ENCODE measurements around the gene PPL.

Gene PPL

DNA sequence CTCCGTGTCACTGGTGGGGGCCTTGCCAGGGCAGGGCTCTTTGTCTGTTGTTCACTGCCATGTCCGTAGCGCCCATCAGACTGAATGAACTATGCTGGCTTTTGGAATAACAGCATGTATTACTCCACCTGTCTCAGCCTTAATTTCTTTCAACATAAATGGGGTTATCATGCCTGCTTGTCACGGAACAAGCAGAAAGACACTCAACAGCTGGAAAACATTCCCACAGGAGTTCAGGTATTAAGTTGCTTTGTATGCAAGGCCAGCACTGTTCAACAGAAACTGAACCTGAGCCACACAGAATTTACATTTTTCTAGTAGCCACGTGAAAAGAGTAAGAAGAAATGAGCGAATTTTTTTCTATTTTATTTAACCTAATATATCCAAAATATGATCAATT, 13.1 kb downstream of the PPL start:
- FAIRE-seq (no peak), DNase-seq (ENCODE audit: insufficient read length, low spot score) (no peak)
- TF ChIP-seq, protein P1, sequence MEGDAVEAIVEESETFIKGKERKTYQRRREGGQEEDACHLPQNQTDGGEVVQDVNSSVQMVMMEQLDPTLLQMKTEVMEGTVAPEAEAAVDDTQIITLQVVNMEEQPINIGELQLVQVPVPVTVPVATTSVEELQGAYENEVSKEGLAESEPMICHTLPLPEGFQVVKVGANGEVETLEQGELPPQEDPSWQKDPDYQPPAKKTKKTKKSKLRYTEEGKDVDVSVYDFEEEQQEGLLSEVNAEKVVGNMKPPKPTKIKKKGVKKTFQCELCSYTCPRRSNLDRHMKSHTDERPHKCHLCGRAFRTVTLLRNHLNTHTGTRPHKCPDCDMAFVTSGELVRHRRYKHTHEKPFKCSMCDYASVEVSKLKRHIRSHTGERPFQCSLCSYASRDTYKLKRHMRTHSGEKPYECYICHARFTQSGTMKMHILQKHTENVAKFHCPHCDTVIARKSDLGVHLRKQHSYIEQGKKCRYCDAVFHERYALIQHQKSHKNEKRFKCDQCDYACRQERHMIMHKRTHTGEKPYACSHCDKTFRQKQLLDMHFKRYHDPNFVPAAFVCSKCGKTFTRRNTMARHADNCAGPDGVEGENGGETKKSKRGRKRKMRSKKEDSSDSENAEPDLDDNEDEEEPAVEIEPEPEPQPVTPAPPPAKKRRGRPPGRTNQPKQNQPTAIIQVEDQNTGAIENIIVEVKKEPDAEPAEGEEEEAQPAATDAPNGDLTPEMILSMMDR (IDR thresholded peaks at IDR 0.05; ENCODE audit: insufficient read depth, missing control alignments) = no peak

DNA sequence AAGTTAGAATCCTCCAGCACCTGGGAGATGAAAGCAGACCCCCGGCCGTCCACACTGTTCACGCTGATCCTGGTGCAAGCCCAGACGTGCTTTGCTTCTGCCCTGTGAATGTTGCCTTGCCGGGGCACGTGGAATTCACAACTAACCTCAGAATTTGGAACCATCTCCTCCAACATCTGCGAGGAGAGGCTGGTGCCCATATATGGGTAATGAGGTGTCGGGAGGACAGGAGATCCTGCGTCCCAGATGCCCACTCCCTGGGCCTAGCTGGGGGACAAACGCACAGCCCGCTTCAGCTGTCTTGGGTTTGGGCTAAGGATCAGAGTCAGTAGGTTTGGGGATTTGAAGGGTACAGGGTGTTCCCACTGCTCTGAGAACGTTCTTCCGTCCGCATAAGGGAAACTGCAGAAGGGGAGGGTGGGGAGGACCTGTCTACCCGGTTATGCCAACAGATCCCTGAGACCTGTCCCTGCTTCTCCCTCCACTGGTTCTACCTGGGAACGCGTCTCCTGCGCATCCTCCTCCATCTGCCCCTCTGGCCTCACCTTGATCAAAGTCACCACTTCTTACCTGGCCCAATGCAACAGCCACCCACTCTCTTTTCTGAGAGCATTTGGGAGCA, 14.1 kb downstream of the PPL start:
- no peak for FAIRE-seq
- no peak for DNase-seq (ENCODE audit: insufficient read length, low spot score)
- TF ChIP-seq, protein P1 (IDR thresholded peaks at IDR 0.05; ENCODE audit: insufficient read depth, missing control alignments) = no peak

DNA sequence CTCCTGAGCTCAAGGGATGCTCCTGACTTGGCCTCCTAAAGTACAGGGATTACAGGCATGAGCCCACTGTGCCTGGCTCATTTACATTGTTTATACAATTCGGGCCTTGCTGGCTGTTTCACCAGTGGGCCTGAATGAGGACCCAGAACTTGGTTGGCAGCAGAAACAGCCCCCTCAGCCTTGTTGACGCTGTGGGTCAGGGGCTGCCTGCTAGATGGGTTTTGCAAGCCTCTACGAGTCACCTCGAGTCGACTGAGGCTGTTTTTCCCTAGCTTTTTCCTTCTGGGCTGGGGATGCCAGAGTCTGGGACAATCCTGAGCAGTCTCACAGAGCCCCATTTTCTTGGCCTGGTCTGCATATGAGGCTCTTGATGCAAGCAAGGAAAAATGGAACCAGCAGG, 16.1 kb downstream of the PPL start:
- DNase-seq (ENCODE audit: insufficient read length, low spot score) (no peak), FAIRE-seq (no peak)
- TF ChIP-seq, protein P1 (IDR thresholded peaks at IDR 0.05; ENCODE audit: insufficient read depth, missing control alignments) = no peak

DNA sequence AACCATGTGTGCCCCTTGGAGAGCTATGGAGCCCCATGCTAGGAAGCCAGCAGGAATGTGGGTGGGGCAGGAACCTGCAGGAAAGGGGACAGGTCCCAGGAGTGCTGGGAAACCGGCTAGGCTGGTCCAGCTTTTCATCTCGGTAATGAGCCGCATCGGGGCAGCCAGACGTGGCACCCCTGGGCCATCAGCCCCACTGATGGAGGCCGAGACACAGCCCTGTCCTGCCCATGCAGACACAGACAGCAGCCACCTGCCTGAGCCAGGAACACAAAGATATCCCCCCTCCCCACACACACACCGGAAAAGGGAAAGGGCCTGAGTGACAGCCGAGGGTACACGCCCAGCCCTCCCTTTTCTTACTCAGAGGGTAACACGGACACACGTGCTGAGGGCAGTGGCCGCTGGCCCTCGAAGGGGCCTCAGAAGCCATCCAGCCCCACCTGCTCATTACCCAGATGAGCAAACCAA, 18.1 kb downstream of the PPL start:
- TF ChIP-seq, protein P1 (IDR thresholded peaks at IDR 0.05; ENCODE audit: insufficient read depth, missing control alignments) = no peak
- DNase-seq (ENCODE audit: insufficient read length, low spot score) = no peak
- FAIRE-seq = no peak

DNA sequence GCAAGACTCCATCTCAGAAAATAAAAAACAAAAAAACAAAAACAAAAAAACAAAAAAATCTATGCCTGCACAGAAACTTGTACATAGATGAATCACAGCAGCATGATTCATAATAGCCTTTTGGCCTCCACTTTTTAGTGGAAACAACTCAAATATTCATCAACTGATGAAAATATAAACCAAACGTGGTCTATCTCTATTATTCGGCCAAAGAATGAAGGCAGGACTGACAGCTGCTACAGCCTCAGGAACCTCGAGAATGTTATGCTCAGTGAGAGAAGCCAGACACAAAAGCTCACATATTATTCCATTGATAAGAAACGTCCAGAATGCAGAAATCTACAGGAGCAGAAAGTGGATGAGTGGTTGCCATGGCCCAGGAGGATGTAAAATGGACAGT, 19.8 kb downstream of the PPL start:
- DNase-seq (ENCODE audit: insufficient read length, low spot score) = no peak
- FAIRE-seq = no peak
- TF ChIP-seq, protein P1 (IDR thresholded peaks at IDR 0.05; ENCODE audit: insufficient read depth, missing control alignments) = no peak

DNA sequence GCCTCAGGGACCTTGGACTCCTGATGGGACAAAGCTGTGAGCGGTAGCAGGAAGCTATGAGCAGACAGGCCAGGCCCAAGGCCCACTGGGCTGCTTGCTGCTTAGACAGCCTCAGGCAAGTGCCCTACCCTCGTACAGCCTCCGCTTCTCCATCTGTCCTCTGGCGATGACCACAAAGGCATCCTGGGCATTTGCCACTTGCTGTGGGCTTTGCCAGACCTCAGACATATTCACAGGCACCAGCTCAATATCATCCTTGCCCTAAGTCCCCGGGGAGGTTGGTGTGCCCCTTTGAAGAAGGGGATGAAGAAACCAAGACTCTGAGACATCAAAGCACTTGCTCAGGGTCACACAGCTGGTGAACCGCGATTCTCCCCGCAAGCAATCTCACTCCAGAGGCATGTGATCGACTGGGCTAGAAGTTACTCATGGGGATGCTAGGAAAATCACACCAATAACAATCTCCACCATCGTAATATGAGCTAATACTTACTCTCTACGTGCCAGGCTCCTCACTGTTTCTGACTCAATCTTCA, 21.7 kb downstream of the PPL start:
- TF ChIP-seq, protein P1 (IDR thresholded peaks at IDR 0.05; ENCODE audit: insufficient read depth, missing control alignments) = no peak
- DNase-seq (ENCODE audit: insufficient read length, low spot score) = no peak
- FAIRE-seq = no peak

DNA sequence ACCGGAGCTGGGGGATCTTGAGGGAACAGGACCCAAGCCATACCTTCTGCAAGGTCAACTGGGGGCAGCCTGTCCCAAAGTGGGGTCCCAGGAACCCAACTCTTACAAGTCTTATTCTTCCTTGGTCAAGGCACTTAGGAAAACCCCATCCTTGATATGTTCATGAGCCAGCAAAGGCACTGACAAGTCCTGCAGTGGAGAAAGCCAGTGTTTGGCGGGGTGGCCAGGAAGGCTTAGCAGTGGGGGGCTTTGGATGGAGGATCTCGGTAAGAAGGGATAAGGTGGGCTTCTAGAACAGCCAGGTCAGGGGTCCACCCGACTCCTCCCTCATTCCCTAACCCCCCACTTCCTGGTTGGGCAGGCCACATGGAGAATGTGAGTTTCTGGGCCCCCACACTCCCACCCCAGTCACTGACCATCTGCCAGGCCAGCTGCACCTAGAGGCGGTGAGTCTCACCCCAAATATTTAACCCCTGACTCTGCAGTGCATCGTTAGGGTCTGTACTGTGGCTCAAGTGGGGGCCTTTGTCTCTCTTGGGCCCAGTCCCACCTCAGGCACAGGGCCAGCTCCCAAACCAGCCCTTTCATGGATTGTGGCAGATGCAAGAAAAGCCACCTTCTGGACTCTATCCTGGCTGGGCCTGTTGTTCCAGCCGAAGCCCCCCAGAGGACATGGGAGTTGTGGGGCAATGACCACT, 22.3 kb downstream of the PPL start:
- no peak for DNase-seq (ENCODE audit: insufficient read length, low spot score)
- TF ChIP-seq, protein P1 (IDR thresholded peaks at IDR 0.05; ENCODE audit: insufficient read depth, missing control alignments) = no peak
- no peak for FAIRE-seq

All from D721Med (cell line).